Epithelial cell of esophagus (primary cell): Measurements from ENCODE around the gene MFSD11.
A peak's percentile ranks its signal among the peaks of the same experiment; 100 is the strongest.
"Not testable (repeated sequence)": the region's sequence is repeated elsewhere in the genome, so short reads cannot be mapped to it uniquely, and the experiment has no call there.

Experiments
- DNase-seq: peaks from one replicate; pipeline ENCODE4 v3.0.0; 2010; ENCODE audit warnings: low read depth
- H3K4me3 ChIP-seq: 2 replicates; pipeline ENCODE4 v1.5.1; 2011; ENCODE audit warnings: mild to moderate bottlenecking, low read length, control low read depth
- CTCF ChIP-seq: IDR thresholded peaks from 2 replicates; pipeline ENCODE4 v1.5.1; 2011; ENCODE audit warnings: low read depth, mild to moderate bottlenecking, low read length, control low read depth, inconsistent platforms; ENCODE audit not compliant: insufficient read depth; ENCODE audit errors: missing control alignments

MFSD11 gene

GRCh38 chr17:76725580-76726230 is 12.2 kb upstream of the MFSD11 start:
- DNase-seq: peak; percentile 39

GRCh38 chr17:76726231-76726775 is 11.6 kb upstream of the MFSD11 start, which contains the start of gene JMJD6:
Gene JMJD6, minus strand, starts transcription at chr17:76726606. Its CDS starts 131 bp downstream, at chr17:76726475.
- no peak for TF ChIP-seq CTCF

More at GRCh38 chr17:76725580-76726230, 12.2 kb upstream of the MFSD11 start:
- peak overlapping the region; percentile 78 for H3K4me3 ChIP-seq
- no peak for TF ChIP-seq CTCF

GRCh38 chr17:76726776-76727718 is 10.9 kb upstream of the MFSD11 start, which contains the start of gene METTL23:
Gene METTL23, plus strand, starts transcription at chr17:76726839. Its CDS starts 2,872 bp downstream, at chr17:76729711.
- H3K4me3 ChIP-seq: peak within 1 kb of the TSS; percentile 83
- DNase-seq: peak; percentile 74
- TF ChIP-seq CTCF: peak; percentile 67

More at GRCh38 chr17:76726231-76726775, 11.6 kb upstream of the MFSD11 start, which contains the start of gene JMJD6:
- H3K4me3 ChIP-seq: peak within 1 kb of the TSS; percentile 83
- peak; percentile 98 for DNase-seq

GRCh38 chr17:76727745-76728456 is 10.0 kb upstream of the MFSD11 start:
- peak overlapping the region; percentile 83 for H3K4me3 ChIP-seq
- no peak for DNase-seq
- TF ChIP-seq CTCF: no peak

- DNase-seq, H3K4me3 ChIP-seq: not testable (repeated sequence)
These were observed 5.9 kb upstream of the MFSD11 start for GRCh38 chr17:76731800-76732733.

- TF ChIP-seq CTCF: no peak
- no peak for DNase-seq
- no peak overlapping the region for H3K4me3 ChIP-seq
These were observed 4.9 kb upstream of the MFSD11 start for GRCh38 chr17:76732734-76733617.
